ENCODE data around the gene NPAS3. TPM values are rescaled to one million over a fixed set of nuclear protein-coding genes. Genes with fewer than 3 reads are reported as not detected.

Gene NPAS3
- total and polyA plus RNA-seq, 2 of the 13 experiments (the other 11 are each of a cell fraction or from before 2014, with no cell fraction given) = not detected

GRCh38 chr14:33835677-33836076 lies 897.0 kb downstream of the NPAS3 start:
- Histone ChIP-seq H3K9ac (ENCODE audit: insufficient read depth, low read depth, low read length) (no peak overlapping the region), H3K27ac (ENCODE audit: extremely low read length, insufficient read depth, low read length) (no peak overlapping the region), H2AFZ (ENCODE audit: low read length) (no peak overlapping the region), H3K9me3 (ENCODE audit: low read length) (no peaks in the 10 kb centered on the region), H3K27me3 (ENCODE audit: control insufficient read depth in 1 of 2, insufficient read depth in 2 of 2, low read length in 2 of 2) (peaks cover 2% of the 10 kb centered on the region in 2 experiments; a peak in 3 of 5 replicates), H3K4me3 (replicated peaks in 1 of 3; ENCODE audit: insufficient read depth in 1 of 3, low read depth in 2 of 3, low read length in 3 of 3) (no peak overlapping the region), H3K4me1 (ENCODE audit: insufficient read depth, low read length) (no peaks in the 10 kb centered on the region), H4K20me1 (ENCODE audit: insufficient read depth, low read length) (no peaks in the 10 kb centered on the region), H3K79me2 (ENCODE audit: insufficient read depth, low read length) (no peaks in the 10 kb centered on the region), H3K36me3 (replicated peaks in 1 of 2; ENCODE audit: control insufficient read depth in 1 of 2, insufficient read depth in 2 of 2, low read length in 2 of 2) (no peaks in the 10 kb centered on the region), H3K4me2 (ENCODE audit: low read depth, low read length) (no peak overlapping the region)
- in situ Hi-C loops (cut with HindIII; ENCODE audit: extremely low pct_ligation_motif_present, low pct_unique_long_range_greater_than_20kb) (loop anchor here (5.0 kb wide), 3 partner anchors 267 to 467 kb away; no protein-coding TSS in a partner anchor), intact Hi-C loops (cut with micrococcal nuclease; ENCODE audit: unreplicated experiment) (loop anchor here (10.0 kb wide), 1 partner anchor 659 kb away; no protein-coding TSS in a partner anchor)
- BruUV-seq (replicated peaks) = no TSS peak
- POLR2A ChIA-PET = no interaction called here
- TF ChIP-seq ZNF577 (CRISPR knock-in tag; IDR thresholded peaks at IDR 0.05; ENCODE audit: borderline replicate concordance, low read depth) = no peak
- no peak for TF ChIP-seq NAIF1 (CRISPR knock-in tag; IDR thresholded peaks at IDR 0.05; ENCODE audit: borderline replicate concordance)
- no peak for TF ChIP-seq ZNF136 (CRISPR knock-in tag; IDR thresholded peaks at IDR 0.05; ENCODE audit: low read depth)
- TF ChIP-seq ZNF326 (CRISPR knock-in tag; IDR thresholded peaks at IDR 0.05; ENCODE audit: borderline replicate concordance) = no peak
- no peak for TF ChIP-seq NBN (conservative IDR thresholded peaks at IDR 0.05)
- TF ChIP-seq IKZF4 (CRISPR knock-in tag; IDR thresholded peaks at IDR 0.05; ENCODE audit: borderline replicate concordance, low read depth, not compliant biosample characterization) = no peak
- TF ChIP-seq ZNF883 (CRISPR knock-in tag; IDR thresholded peaks at IDR 0.05; ENCODE audit: not compliant biosample characterization) = no peak
- TF ChIP-seq CBX5 (CRISPR knock-in tag; IDR thresholded peaks at IDR 0.05; ENCODE audit: borderline replicate concordance) = no peak
- TF ChIP-seq PHB2 (IDR thresholded peaks at IDR 0.05; ENCODE audit: partially characterized antibody) = no peak
- TF ChIP-seq NFATC3 (CRISPR knock-in tag; IDR thresholded peaks at IDR 0.05) = no peak
- no peak for TF ChIP-seq NCOR1 (IDR thresholded peaks at IDR 0.05; ENCODE audit: borderline replicate concordance, low read length)
- TF ChIP-seq TAF15 (IDR thresholded peaks at IDR 0.05; ENCODE audit: low read depth, low read length, poor library complexity, severe bottlenecking) = no peak
- no peak for TF ChIP-seq ISX (CRISPR knock-in tag; conservative IDR thresholded peaks at IDR 0.05)
- TF ChIP-seq SP1 (IDR thresholded peaks at IDR 0.05) = no peak
- TF ChIP-seq SP1 (CRISPR knock-in tag; IDR thresholded peaks at IDR 0.05) = no peak
- TF ChIP-seq TBX3 (IDR thresholded peaks at IDR 0.05; ENCODE audit: borderline replicate concordance) = no peak
- TF ChIP-seq KLF16 (CRISPR knock-in tag; IDR thresholded peaks at IDR 0.05) = no peak
- TF ChIP-seq ZNF615 (CRISPR knock-in tag; IDR thresholded peaks at IDR 0.05; ENCODE audit: borderline replicate concordance) = no peak
- 7% methylated on average over 3 of the region's 3 CpGs for WGBS (ENCODE audit: low lambda C conversion rate)
- CTCF ChIA-PET (ENCODE audit: low intra/inter-chr PET ratio, low total read pairs) = no interaction called here
- no peak for DNase-seq (ENCODE audit: low spot score)
- no peak for ATAC-seq
- FAIRE-seq = no peak

Measured in HepG2 (cell line).